Body of pancreas (tissue), 4 donors: Measurements from ENCODE around the gene ARHGDIA. TPM values are rescaled to one million over a fixed set of nuclear protein-coding genes. Genes with fewer than 3 reads are reported as not detected.

Experiments
- ATAC-seq: fragments of 150-250 bp; one replicate; pipeline ENCODE4 v1.9.1; 2016
- DNase-seq, 4 donors: peaks; one replicate each; pipeline ENCODE4 v3.0.0-alpha.2; 2019
- H3K27ac ChIP-seq, 4 donors: fragments of 200-600 bp; sonication (generic); 1 replicate in 3 of 4; 2 replicates in 1 of 4; pipeline versions ENCODE4 v1.5.1 to v1.6.1; 2016 to 2019; ENCODE audit warnings: mild to moderate bottlenecking in 1 of 4, mixed read lengths in 1 of 4, moderate library complexity in 1 of 4
- H3K27me3 ChIP-seq, 2 donors: fragments of 200-600 bp; sonication (generic); one replicate each; pipeline ENCODE4 v1.6.0; 2016; ENCODE audit warnings: mild to moderate bottlenecking in 1 of 2
- H3K36me3 ChIP-seq, 2 donors: fragments of 200-600 bp; sonication (generic); replicated peaks in 1 of 2; 2 replicates each; pipeline ENCODE4 v1.5.1; 2016; ENCODE audit warnings: low read depth in 2 of 2; ENCODE audit not compliant: insufficient read depth in 1 of 2
- H3K4me1 ChIP-seq: fragments of 200-600 bp; sonication (generic); one replicate; pipeline ENCODE4 v1.6.0; 2016
- H3K4me3 ChIP-seq, 2 donors: fragments of 200-600 bp; sonication (generic); 1 replicate in 1 of 2; 2 replicates in 1 of 2; pipeline ENCODE4 v1.5.1; 2016 to 2019
- H3K9me3 ChIP-seq, 3 donors: fragments of 200-600 bp; sonication (generic); 1 replicate in 2 of 3; 2 replicates in 1 of 3; pipeline ENCODE4 v1.5.1; 2016
- CTCF ChIP-seq, 7 experiments: fragments of 450-650 bp in 4 of 7; fragments of 200-600 bp in 3 of 7; sonication (generic) in 3 of 7; IDR thresholded peaks; one replicate each; pipeline ENCODE4 v1.5.1; 2016 to 2019; ENCODE audit warnings: antibody characterized with exemption in 7 of 7
- POLR2A ChIP-seq, 3 donors: fragments of 450-650 bp; IDR thresholded peaks; one replicate each; pipeline ENCODE4 v1.6.1; 2016; ENCODE audit warnings: antibody characterized with exemption in 3 of 3, mild to moderate bottlenecking in 2 of 3
- WGBS, 2 donors: methylation state at CpG; one replicate each; pipeline ENCODE4 v1.1.5; 2017; 5-methylcytosine and 5-hydroxymethylcytosine counted together
- intact Hi-C: fragments of 100-400 bp; cut with DNase I; formaldehyde crosslinking; loops from one replicate; pipeline ENCODE4 v1.15.1; 2023
- total RNA-seq, 2 donors: library from RNA; depleted of rRNA; stranded (reverse); fragments of >200 nt; gene quantifications; one replicate each; pipeline ENCODE4 v1.1.0, GENCODE V29; 2016

The ARHGDIA gene
- total RNA-seq, 2 donors from 2014 or later: 109 to 141 TPM

GRCh38 chr17:81829858-81830257 is 41.3 kb downstream of the ARHGDIA start:
- intact Hi-C loops: no loop called here
- H3K27ac ChIP-seq: no peak overlapping the region
- H3K4me3 ChIP-seq: no peak overlapping the region
- ATAC-seq (no peak), DNase-seq (no peak)
- no peaks in the 10 kb centered on the region for H3K36me3 ChIP-seq
- peaks cover 37% of the 10 kb centered on the region for H3K4me1 ChIP-seq
- TF ChIP-seq CTCF (IDR thresholded peaks at IDR 0.05) (no peak), POLR2A (IDR thresholded peaks at IDR 0.05) (no peak)
- no peaks in the 10 kb centered on the region for H3K27me3 ChIP-seq
- WGBS, 2 donors: 83 to 89% methylated on average over 3 to 5 of the region's 6 CpGs
- no peaks in the 10 kb centered on the region for H3K9me3 ChIP-seq

DNA sequence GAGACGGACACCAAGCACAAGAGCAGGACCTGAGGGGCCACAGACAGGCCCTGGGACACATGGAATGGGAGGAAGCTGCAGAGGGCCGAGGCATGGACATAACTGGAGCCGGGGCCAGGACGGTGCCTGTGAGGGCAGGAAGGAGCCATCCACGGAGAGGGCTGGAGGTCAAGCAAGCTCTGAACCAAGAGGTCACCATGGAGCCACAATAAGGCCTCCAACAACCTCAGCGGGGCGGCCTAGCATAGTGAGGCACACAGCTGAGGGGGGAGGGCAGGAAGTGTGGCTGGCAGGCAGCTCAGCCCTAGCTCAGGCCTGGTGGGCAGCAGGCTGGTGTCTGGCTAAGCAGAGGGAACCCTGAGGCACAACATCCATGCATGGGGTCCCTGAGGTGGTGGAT is 42.5 kb downstream of the ARHGDIA start:
- peaks cover 30% of the 10 kb centered on the region for H3K4me1 ChIP-seq
- no peak overlapping the region for H3K4me3 ChIP-seq
- peak overlapping the region in 2 of 4 donors; percentile 12 to 37 for H3K27ac ChIP-seq
- H3K9me3 ChIP-seq: no peaks in the 10 kb centered on the region
- no peak for ATAC-seq
- TF ChIP-seq POLR2A (IDR thresholded peaks at IDR 0.05) (no peak), CTCF (IDR thresholded peaks at IDR 0.05) (no peak)
- no peaks in the 10 kb centered on the region for H3K27me3 ChIP-seq
- intact Hi-C loops: no loop called here
- no peaks in the 10 kb centered on the region for H3K36me3 ChIP-seq
- 43 to 57% methylated on average over 5 to 7 of the region's 7 CpGs for WGBS, 2 donors
- no peak for DNase-seq

GRCh38 chr17:81825841-81826466 is 45.2 kb downstream of the ARHGDIA start:
- Histone ChIP-seq H3K4me3 (no peak overlapping the region), H3K4me1 (peaks cover 36% of the 10 kb centered on the region), H3K9me3 (no peaks in the 10 kb centered on the region), H3K27ac (no peak overlapping the region), H3K36me3 (no peaks in the 10 kb centered on the region), H3K27me3 (no peaks in the 10 kb centered on the region)
- WGBS, 2 donors: 85 to 90% methylated on average over 8 to 11 of the region's 11 CpGs
- TF ChIP-seq CTCF (IDR thresholded peaks at IDR 0.05): no peak
- no peak for TF ChIP-seq POLR2A (IDR thresholded peaks at IDR 0.05)
- no peak for DNase-seq
- no peak for ATAC-seq
- intact Hi-C loops: no loop called here

GRCh38 chr17:81824595-81824994 is 46.5 kb downstream of the ARHGDIA start:
- Histone ChIP-seq H3K4me1 (peaks cover 38% of the 10 kb centered on the region), H3K27ac (no peak overlapping the region), H3K4me3 (no peak overlapping the region), H3K9me3 (no peaks in the 10 kb centered on the region), H3K36me3 (no peaks in the 10 kb centered on the region), H3K27me3 (no peaks in the 10 kb centered on the region)
- ATAC-seq (no peak), DNase-seq (no peak)
- WGBS, 2 donors: 82% methylated on average over 11 of the region's 11 CpGs; no CpG with 5 or more reads in 1 of the 2 donors
- no peak for TF ChIP-seq POLR2A (IDR thresholded peaks at IDR 0.05)
- TF ChIP-seq CTCF (IDR thresholded peaks at IDR 0.05): no peak
- intact Hi-C loops: no loop called here
